ENCODE results near the gene ATP6V0A1. TPM values are rescaled to one million over a fixed set of nuclear protein-coding genes. Genes with fewer than 3 reads are reported as not detected.

The ATP6V0A1 gene
- polyA plus RNA-seq, 3 donors, result 56.4 to 73.6 (median 72.2) TPM

- no peak for DNase-seq
Measured at GRCh38 chr17:42514867-42515266, 56.2 kb downstream of the ATP6V0A1 start.

- DNase-seq, result no peak
Measured at GRCh38 chr17:42517516-42517915, 58.8 kb downstream of the ATP6V0A1 start.

- DNase-seq, result no peak
Measured at GRCh38 chr17:42518046-42518754, 59.5 kb downstream of the ATP6V0A1 start.

GRCh38 chr17:42518755-42519545 lies 60.3 kb downstream of the ATP6V0A1 start:
- DNase-seq, result no peak

DNA sequence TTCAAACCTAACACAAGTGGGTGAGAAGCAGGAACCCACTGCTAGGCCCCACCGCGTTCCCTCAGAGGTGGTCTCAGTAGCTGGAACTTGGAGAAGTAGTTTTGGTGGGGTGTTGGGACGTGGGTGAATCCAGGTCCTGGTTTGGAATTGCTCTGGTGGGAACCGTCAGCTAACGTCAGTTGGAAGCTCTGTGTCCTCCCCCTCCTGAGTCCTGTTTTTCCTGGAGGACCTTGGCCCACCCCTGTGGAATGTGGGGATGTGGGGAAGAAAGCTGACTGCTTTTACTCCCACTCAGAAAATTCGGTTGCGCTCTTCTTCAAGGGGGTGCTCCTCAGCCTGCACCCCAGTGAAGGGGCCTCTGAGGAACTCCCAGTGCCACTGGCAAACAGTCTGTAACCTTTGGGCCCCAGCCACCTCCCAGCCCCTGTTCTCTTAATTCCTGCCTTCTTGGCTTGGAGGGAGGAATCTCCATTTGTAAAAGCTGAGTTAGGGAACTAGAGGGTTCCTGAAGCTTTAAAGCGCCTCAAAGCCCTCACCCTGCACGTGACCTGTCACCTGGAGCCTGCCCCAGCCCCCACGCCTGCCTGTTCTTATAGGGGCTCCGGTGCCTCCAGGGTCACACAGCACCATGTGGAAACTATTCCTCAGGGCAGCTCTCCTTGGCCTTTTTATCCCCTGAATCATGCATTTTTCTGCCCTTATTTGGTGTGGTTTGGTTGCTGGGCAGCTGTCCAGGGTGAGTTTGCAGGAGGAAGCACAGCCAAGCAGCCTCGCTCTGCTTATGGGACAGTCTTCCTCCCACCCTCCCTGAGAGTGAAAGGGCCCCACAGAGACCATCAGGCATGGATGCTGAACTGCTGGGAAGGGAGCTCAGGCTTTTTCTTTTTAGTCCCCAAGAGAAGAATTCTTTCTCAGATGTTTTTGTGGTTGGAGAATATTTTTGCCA lies 61.1 kb downstream of the ATP6V0A1 start:
- DNase-seq, result peak; percentile 93

DNA sequence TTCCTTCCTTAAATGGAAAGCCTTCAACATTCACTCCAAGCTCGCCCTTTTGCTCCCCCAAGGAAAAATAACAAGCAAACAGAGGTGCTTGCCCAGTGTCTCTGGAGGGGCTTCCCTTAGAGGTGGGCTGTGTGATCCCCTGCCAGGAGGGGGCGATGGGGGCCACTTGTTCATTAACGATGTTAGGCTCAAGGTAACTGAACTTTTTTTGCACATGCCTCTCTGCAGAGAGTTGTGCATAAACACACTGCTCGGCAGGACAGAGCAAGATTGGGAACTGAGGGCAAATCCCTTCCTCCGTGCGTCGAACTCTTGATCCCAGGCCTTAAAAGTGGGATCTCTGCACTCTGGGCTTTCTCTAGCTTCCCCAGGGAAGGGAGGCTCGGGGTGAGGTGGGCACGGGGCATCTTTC lies 61.9 kb downstream of the ATP6V0A1 start:
- DNase-seq, result no peak

DNA sequence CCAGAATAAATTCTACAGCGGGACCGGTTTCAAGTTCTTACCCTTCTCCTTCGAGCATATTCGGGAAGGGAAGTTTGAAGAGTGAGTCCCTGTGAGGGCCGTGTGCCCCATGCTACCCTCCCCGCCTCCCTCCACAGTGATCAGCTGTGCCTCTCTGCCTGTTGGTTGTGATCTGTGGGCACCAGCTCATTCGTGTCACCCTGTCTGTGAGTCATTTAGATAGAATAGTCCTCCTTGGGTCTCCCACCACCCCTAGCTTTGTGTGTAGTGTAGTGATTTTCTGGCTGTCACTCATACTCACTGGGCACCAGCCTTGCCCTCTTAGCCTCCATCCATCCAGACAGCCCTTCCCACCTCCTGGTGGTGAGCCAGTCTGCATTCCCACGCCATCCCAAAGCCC lies 62.4 kb downstream of the ATP6V0A1 start:
- DNase-seq, result no peak

GRCh38 chr17:42521666-42522262 lies 63.1 kb downstream of the ATP6V0A1 start:
- no peak for DNase-seq

DNA sequence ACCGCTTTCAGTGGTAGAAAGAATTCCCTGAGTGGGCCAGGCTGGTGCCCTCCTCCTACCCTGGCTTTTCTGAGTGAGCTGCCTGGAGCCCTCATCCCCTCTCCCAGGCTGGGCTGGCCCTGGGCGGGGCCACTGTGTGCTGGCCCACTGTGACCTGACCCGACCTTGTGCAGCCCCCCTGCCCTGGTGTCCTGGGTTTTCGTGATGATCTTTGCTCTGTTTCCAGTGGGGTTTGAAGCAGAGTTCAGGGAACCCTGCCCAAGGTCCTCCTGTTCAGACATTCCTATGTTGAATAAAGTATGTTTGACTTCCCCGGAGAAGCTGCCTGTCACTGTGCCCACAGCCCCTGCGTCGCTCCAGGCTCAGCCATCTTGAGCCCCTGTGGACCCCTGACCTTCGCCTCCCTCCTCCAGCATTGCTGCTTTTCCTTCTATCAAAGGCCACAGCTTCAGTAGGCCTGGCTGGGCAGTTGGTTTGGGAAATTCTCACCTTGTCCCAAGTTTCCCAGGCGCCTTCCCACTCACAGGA lies 63.6 kb downstream of the ATP6V0A1 start:
- no peak for DNase-seq

- no peak for DNase-seq
Measured at GRCh38 chr17:42522798-42523278, 64.2 kb downstream of the ATP6V0A1 start.

DNA sequence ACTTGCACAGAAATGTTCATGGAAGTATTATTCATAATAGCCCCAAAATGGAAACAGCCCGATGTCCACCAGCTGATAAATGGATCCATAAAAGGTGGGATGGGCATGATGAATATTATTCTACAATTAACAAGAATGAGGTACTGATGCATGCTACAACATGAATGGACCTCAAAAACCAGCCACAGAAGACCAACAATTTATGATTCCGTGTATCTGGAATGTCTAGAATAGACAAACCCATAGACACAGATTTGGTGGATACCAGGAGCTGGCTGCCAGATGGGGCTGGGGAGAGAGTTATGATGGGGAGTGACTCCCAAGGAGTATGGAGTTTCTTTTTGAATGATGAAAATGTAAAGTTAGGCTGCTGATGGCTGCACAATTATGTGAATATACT lies 66.5 kb downstream of the ATP6V0A1 start:
- DNase-seq, result no peak

DNA sequence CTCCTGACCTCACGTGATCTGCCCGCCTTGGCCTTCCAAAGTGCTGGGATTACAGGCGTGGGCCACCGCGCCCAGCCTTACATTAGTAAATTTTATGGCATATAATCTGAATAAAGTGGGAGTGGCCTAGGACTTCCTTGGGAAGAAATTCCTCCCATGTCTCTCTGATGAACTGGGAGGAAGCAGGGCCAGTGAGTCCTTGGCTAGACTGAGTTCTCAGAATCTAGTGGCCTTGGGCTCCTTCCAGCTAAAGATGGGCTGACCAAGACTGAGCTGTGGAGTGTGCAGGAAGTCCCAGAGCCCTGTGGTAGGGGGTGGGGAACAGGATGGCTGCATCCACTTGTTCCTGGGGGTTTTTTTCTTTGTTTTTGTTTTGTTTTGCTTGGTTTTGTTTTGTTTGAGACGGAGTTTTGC lies 67.4 kb downstream of the ATP6V0A1 start:
- DNase-seq, result no peak

- DNase-seq, result no peak
Measured at GRCh38 chr17:42527932-42528331, 69.3 kb downstream of the ATP6V0A1 start.

- no peak for DNase-seq
Measured at GRCh38 chr17:42529061-42529460, 70.4 kb downstream of the ATP6V0A1 start.

- no peak for DNase-seq
Measured at GRCh38 chr17:42530952-42531454, 72.3 kb downstream of the ATP6V0A1 start.

- peak; percentile 51 for DNase-seq
Measured at GRCh38 chr17:42531455-42532354, 73.0 kb downstream of the ATP6V0A1 start.

GRCh38 chr17:42535155-42536047 lies 76.7 kb downstream of the ATP6V0A1 start:
- DNase-seq, result no peak

DNA sequence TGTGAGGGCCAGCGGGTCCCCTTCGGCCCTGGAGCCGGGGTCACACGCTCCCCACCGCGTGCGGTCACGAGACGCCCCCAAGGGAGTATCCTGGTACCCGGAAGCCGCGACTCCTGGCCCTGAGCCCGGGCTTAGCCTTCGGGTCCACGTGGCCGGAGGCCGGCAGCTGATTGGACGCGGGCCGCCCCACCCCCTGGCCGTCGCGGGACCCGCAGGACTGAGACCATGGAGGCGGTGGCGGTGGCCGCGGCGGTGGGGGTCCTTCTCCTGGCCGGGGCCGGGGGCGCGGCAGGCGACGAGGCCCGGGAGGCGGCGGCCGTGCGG lies 77.3 kb downstream of the ATP6V0A1 start, which contains the start of gene NAGLU:
Gene NAGLU (plus strand): TSS at position 194 of the 324 bp plus-strand sequence. CDS start 32 bp downstream, at position 226.
- DNase-seq, result peak; percentile 89

Data from renal pelvis (tissue), 4 donors.